A673 (cell line): ENCODE data around the gene SIGLEC9. TPM values are rescaled to one million over a fixed set of nuclear protein-coding genes. Genes with fewer than 3 reads are reported as not detected.
A peak's percentile ranks its signal among the peaks of the same experiment; 100 is the strongest.

Experiments
- BruUV-seq: library from RNA; stranded (reverse); fragments of 400-500 nt; replicated peaks from 2 replicates; lab custom pipeline; 2021; lab: Mats Ljungman, UMichigan
- CTCF ChIA-PET: fragments of 300-600 bp; sonication (Branson Sonifier 250); formaldehyde crosslinking; loops from one replicate; lab custom pipeline; 2022; ENCODE audit warnings: antibody characterized with exemption; lab: Charles Lee
- POLR2A ChIA-PET: fragments of 300-600 bp; sonication (Branson Sonifier 250); formaldehyde crosslinking; loops from one replicate; lab custom pipeline; 2022; ENCODE audit warnings: antibody characterized with exemption; ENCODE audit not compliant: low non-redundant PET; lab: Charles Lee
- DNase-seq: peaks from one replicate; pipeline ENCODE4 v3.0.0-alpha.2; 2015; ENCODE audit warnings: low spot score
- H3K27ac ChIP-seq: fragments of 200-600 bp; sonication (generic); 2 replicates; pipeline ENCODE4 v1.5.1; 2016; ENCODE audit warnings: mixed run types, low read depth, mild to moderate bottlenecking, mixed read lengths, antibody characterized with exemption, low read length; ENCODE audit not compliant: poor library complexity, severe bottlenecking
- H3K27me3 ChIP-seq: fragments of 200-600 bp; sonication (generic); replicated peaks from 2 replicates; pipeline ENCODE4 v1.6.1; 2017; ENCODE audit warnings: mixed run types, low read depth, mild to moderate bottlenecking, mixed read lengths, antibody characterized with exemption, low read length; ENCODE audit not compliant: insufficient read depth, poor library complexity
- H3K36me3 ChIP-seq: fragments of 200-600 bp; sonication (generic); 2 replicates; pipeline ENCODE4 v1.6.1; 2016; ENCODE audit warnings: mixed run types, mild to moderate bottlenecking, mixed read lengths, antibody characterized with exemption, low read length; ENCODE audit not compliant: insufficient read depth, poor library complexity, severe bottlenecking
- H3K4me1 ChIP-seq: fragments of 200-600 bp; sonication (generic); 2 replicates; pipeline ENCODE4 v1.6.1; 2017; ENCODE audit warnings: mixed run types, mild to moderate bottlenecking, mixed read lengths, antibody characterized with exemption, low read length; ENCODE audit not compliant: insufficient read depth, poor library complexity, severe bottlenecking
- H3K4me3 ChIP-seq: fragments of 200-600 bp; sonication (generic); 2 replicates; pipeline ENCODE4 v1.5.1; 2016; ENCODE audit warnings: low read depth, mixed run types, mild to moderate bottlenecking, mixed read lengths, low read length; ENCODE audit not compliant: poor library complexity, severe bottlenecking
- H3K9me3 ChIP-seq: fragments of 200-600 bp; sonication (generic); 2 replicates; pipeline ENCODE4 v1.6.1; 2016; ENCODE audit warnings: mixed run types, low read depth, mild to moderate bottlenecking, mixed read lengths, antibody characterized with exemption, low read length; ENCODE audit not compliant: poor library complexity, severe bottlenecking
- EZH2 ChIP-seq: fragments of 200-600 bp; sonication (generic); IDR thresholded peaks from 2 replicates; pipeline ENCODE4 v1.6.1; 2017; ENCODE audit warnings: borderline replicate concordance, low read depth, mild to moderate bottlenecking, mixed read lengths, antibody characterized with exemption, low read length; ENCODE audit not compliant: poor library complexity, severe bottlenecking
- intact Hi-C: fragments of 100-400 bp; cut with micrococcal nuclease; formaldehyde crosslinking; loops from one replicate; pipeline ENCODE4 v1.10.0; 2022; ENCODE audit not compliant: unreplicated experiment
- total RNA-seq: library from RNA; stranded (reverse); gene quantifications from 2 replicates; pipeline ENCODE4 v1.2.3, GENCODE V29; 2021
- TF ChIP-seq, protein P1 (sequence below): fragments of 300-800, 200-600 bp; sonication (generic); conservative IDR thresholded peaks from 2 replicates; pipeline ENCODE4 v1.5.1; 2017; ENCODE audit warnings: low read depth, mild to moderate bottlenecking, antibody characterized with exemption, low read length, moderate library complexity, mixed read lengths

Gene SIGLEC9
- total RNA-seq, 1 experiment from 2014 or later = not detected

DNA sequence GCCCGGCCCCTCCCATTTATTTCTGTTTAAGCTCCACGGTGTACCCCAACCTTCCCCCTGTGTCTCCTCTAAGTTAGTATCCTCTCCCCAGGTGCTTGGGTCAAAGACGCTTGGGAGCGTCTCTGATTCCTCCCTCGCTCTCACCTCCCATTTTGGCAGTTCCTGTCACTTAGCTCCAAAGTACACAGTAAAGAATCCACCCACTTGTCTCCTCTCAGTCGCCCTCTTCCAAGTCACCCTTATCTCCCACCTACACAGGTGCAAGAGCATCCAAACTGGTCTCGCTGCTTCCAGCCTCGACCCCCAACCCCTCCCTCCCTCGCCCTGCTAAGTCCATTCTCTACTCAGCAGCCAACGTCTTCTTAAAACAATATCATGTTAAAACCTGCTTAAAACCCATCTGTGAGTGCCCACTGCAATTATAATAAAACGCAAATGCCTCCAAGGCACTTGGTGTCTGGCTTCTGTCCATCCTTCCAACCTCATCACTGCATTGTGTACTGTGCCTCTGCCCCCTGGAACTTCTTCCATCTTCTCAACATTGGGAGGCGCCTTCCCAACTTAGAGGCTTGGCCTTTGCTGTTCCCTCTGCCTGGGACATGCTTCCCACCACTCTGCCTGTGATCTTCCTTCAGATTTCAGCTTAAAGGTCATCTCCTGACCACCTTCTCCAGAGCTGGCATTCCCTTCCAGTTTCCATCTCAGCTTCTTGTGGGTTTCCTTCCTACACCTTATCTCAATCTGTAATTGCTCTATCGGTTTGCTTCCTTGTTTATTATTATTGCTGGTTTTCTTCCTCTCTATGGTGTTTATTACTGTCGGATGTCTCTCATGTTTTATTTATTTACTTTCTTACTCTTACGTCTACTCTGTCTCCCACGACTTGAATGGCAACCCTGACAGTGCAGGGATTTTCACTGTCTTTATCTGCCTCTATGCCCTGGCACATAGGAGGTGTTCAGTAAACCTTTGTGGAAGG lies 32.5 kb upstream of the SIGLEC9 start:
- ChIA-PET CTCF (no interaction called here), POLR2A (no interaction called here)
- no peaks in the 10 kb centered on the region for H3K4me1 ChIP-seq
- intact Hi-C loops = loop anchor here (10.0 kb wide), 1 partner anchor 167 kb away; no protein-coding TSS in a partner anchor
- peak; percentile 14 for DNase-seq
- H3K36me3 ChIP-seq = no peaks in the 10 kb centered on the region
- no peaks in the 10 kb centered on the region for H3K9me3 ChIP-seq
- BruUV-seq = no TSS peak
- H3K27me3 ChIP-seq = no peaks in the 10 kb centered on the region
- no peak overlapping the region for H3K27ac ChIP-seq
- H3K4me3 ChIP-seq = no peak overlapping the region
- no peak for TF ChIP-seq EZH2
- TF ChIP-seq, protein P1, sequence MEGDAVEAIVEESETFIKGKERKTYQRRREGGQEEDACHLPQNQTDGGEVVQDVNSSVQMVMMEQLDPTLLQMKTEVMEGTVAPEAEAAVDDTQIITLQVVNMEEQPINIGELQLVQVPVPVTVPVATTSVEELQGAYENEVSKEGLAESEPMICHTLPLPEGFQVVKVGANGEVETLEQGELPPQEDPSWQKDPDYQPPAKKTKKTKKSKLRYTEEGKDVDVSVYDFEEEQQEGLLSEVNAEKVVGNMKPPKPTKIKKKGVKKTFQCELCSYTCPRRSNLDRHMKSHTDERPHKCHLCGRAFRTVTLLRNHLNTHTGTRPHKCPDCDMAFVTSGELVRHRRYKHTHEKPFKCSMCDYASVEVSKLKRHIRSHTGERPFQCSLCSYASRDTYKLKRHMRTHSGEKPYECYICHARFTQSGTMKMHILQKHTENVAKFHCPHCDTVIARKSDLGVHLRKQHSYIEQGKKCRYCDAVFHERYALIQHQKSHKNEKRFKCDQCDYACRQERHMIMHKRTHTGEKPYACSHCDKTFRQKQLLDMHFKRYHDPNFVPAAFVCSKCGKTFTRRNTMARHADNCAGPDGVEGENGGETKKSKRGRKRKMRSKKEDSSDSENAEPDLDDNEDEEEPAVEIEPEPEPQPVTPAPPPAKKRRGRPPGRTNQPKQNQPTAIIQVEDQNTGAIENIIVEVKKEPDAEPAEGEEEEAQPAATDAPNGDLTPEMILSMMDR = no peak

GRCh38 chr19:51093101-51093500 lies 31.6 kb upstream of the SIGLEC9 start:
- no peak overlapping the region for H3K27ac ChIP-seq
- TF ChIP-seq EZH2 = no peak
- H3K4me1 ChIP-seq = no peaks in the 10 kb centered on the region
- POLR2A ChIA-PET = no interaction called here
- CTCF ChIA-PET = interaction anchor here (0.6 kb wide), 1 partner anchor 162 kb away, joined by 6 read pairs; no protein-coding TSS in a partner anchor
- H3K36me3 ChIP-seq = no peaks in the 10 kb centered on the region
- intact Hi-C loops = loop anchor here (10.0 kb wide), 1 partner anchor 168 kb away; no protein-coding TSS in a partner anchor
- BruUV-seq = no TSS peak
- H3K9me3 ChIP-seq = no peaks in the 10 kb centered on the region
- no peak overlapping the region for H3K4me3 ChIP-seq
- no peaks in the 10 kb centered on the region for H3K27me3 ChIP-seq
- no peak for DNase-seq

DNA sequence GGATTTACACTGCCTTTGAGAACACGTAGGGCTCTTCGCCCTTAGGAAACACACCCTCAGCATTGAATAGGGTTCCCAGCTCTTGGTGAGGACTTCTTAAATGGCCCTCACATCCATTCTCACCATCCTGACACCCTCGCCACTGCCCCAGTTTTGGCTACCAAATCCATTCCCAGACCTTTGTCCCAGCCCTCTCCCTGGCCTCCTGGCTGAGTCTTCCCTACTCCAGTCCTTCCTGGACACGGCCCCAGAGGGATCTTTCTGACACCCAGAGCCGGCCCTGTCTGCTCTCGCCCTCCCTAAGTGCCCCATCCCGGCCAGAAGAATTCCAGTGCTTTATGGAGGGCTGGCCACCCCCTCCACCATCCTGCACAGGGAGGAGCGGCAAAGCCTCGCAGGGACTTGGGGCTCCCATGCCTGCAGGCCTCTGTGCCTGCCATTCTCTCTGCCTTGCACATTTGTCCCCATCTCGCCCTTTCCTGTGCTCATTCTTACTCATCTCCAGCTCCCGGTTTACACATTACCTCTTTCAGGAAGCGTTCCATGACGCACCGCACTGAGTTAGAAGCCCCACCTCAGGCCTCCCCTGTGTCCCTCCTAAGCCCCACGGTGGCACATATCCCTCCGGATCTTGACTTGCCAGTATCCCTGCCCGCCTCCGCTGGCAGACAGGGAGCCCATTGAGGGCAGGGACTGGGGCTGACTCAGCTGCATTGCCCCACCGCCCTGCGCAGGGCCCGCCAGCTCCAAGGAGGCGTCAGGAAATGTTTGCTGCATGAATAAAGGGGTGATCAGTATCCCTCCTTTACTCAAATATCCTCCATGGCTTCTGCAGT lies 31.0 kb upstream of the SIGLEC9 start:
- Histone ChIP-seq H3K36me3 (no peaks in the 10 kb centered on the region), H3K27ac (no peak overlapping the region), H3K9me3 (no peaks in the 10 kb centered on the region), H3K4me3 (no peak overlapping the region), H3K27me3 (no peaks in the 10 kb centered on the region), H3K4me1 (no peaks in the 10 kb centered on the region)
- CTCF ChIA-PET = interaction anchor here (0.6 kb wide), 1 partner anchor 163 kb away, joined by 6 read pairs; no protein-coding TSS in a partner anchor
- DNase-seq = no peak
- no peak for TF ChIP-seq EZH2
- TF ChIP-seq, protein P1 = no peak
- BruUV-seq = no TSS peak
- intact Hi-C loops = loop anchor here (1.0 to 10.0 kb wide), 2 partner anchors 72 to 169 kb away; no protein-coding TSS in a partner anchor
- POLR2A ChIA-PET = no interaction called here
